Activated T-helper 1 cell treated with anti-CD3 and anti-CD28 coated beads, Interleukin-12 subunit alpha, Interleukin-12 subunit beta, Interleukin-2, Interleukin-4 antibody, amounts not matched to agents 30 ng/mL and 10 ng/mL and 1 ng/mL, durations not matched to agents 14 hours and 24 hours and 36 hours (primary cell): ENCODE results near the gene OR1N2. TPM values are rescaled to one million over a fixed set of nuclear protein-coding genes. Genes with fewer than 3 reads are reported as not detected.
"Not testable (repeated sequence)": the region's sequence is repeated elsewhere in the genome, so short reads cannot be mapped to it uniquely, and the experiment has no call there.

Experiments
- DNase-seq: peaks from one replicate; pipeline ENCODE4 v3.0.0; 2021; ENCODE audit warnings: low spot score
- H3K27ac Mint-ChIP-seq: one replicate; pipeline ENCODE4 v1.8.0; 2021; ENCODE audit warnings: mild to moderate bottlenecking, mixed read lengths
- H3K27me3 Mint-ChIP-seq: one replicate; pipeline ENCODE4 v1.8.0; 2022; ENCODE audit warnings: mild to moderate bottlenecking, moderate library complexity, mixed read lengths; ENCODE audit not compliant: insufficient read depth
- H3K36me3 Mint-ChIP-seq: one replicate; pipeline ENCODE4 v1.8.0; 2021; ENCODE audit warnings: low read depth, mixed read lengths
- H3K4me1 Mint-ChIP-seq: one replicate; pipeline ENCODE4 v1.8.0; 2021; ENCODE audit warnings: low read depth, mixed read lengths
- H3K4me3 Mint-ChIP-seq: one replicate; pipeline ENCODE4 v1.8.0; 2021; ENCODE audit warnings: mild to moderate bottlenecking, moderate library complexity, mixed read lengths
- H3K9me3 Mint-ChIP-seq: one replicate; pipeline ENCODE4 v1.8.0; 2021; ENCODE audit warnings: mixed read lengths
- intact Hi-C: fragments of 100-400 bp; cut with micrococcal nuclease; formaldehyde crosslinking; loops from one replicate; pipeline ENCODE4 v1.15.1; 2024
- total RNA-seq: library from RNA; stranded (reverse); gene quantifications from 2 replicates; pipeline ENCODE4 v1.2.3, GENCODE V29; 2022

Gene OR1N2
- total RNA-seq, 1 donor from 2014 or later = not detected

DNA sequence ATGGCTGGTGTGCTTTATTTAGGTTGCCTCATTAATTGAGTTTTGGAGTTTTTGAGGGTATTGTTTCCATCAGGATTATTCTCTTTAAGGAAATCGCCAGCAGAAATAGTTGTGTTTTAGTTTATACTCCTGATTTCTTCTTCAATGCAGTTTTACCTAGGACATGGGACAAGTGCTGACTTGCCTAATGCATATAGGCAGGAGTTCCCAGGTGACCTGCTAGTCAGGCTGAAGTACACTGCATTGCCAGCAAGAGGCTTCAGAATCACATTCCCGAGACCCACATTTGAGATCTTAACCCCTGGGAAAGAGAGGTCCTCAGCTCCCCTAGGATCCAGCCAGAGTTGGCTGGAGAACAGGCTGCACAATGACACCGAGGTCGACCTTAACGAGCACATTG lies 1.5 kb upstream of the OR1N2 start:
- DNase-seq = no peak

DNA sequence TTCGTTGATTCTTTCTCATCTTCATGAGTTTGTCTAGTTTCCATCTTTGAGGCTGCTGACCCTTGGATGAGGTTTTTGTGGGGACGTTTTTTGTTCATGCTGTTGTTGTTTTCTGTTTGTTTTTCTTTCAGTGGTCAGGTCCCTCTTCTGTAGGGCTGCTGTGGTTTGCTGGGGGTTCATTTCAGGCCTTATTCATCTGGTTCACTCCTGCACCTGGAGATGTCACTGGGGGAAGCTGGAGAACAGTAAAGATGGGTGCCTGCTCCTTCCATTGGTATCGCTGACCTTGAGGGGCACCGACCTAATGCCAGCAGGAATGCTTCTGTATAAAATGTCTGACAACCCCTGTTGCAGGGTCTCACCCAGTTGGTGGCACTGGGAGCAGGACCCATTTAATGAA lies 8.5 kb downstream of the OR1N2 start:
- H3K27me3 Mint-ChIP-seq = peaks cover 5% of the 10 kb centered on the region
- H3K4me1 Mint-ChIP-seq = peaks cover 5% of the 10 kb centered on the region
- H3K27ac Mint-ChIP-seq = no peak overlapping the region
- H3K4me3 Mint-ChIP-seq = no peak overlapping the region
- intact Hi-C loops = no loop called here
- H3K36me3 Mint-ChIP-seq = no peaks in the 10 kb centered on the region
- H3K9me3 Mint-ChIP-seq = peaks cover 13% of the 10 kb centered on the region
- no peak for DNase-seq

More for the DNA sequence above, 1.5 kb upstream of the OR1N2 start:
- no peaks in the 10 kb centered on the region for H3K36me3 Mint-ChIP-seq
- H3K27me3 Mint-ChIP-seq = peaks cover 6% of the 10 kb centered on the region
- H3K27ac Mint-ChIP-seq = no peak overlapping the region
- H3K9me3 Mint-ChIP-seq = no peaks in the 10 kb centered on the region
- intact Hi-C loops = no loop called here
- no peaks in the 10 kb centered on the region for H3K4me1 Mint-ChIP-seq
- no peak overlapping the region for H3K4me3 Mint-ChIP-seq

GRCh38 chr9:122562134-122562760 lies 9.3 kb downstream of the OR1N2 start:
- Mint-ChIP-seq H3K27ac (peak overlapping the region; percentile 16), H3K27me3 (peaks cover 5% of the 10 kb centered on the region), H3K4me3 (no peak overlapping the region), H3K36me3 (no peaks in the 10 kb centered on the region), H3K9me3 (peaks cover 13% of the 10 kb centered on the region), H3K4me1 (peaks cover 5% of the 10 kb centered on the region)
- DNase-seq = no peak
- intact Hi-C loops = no loop called here

DNA sequence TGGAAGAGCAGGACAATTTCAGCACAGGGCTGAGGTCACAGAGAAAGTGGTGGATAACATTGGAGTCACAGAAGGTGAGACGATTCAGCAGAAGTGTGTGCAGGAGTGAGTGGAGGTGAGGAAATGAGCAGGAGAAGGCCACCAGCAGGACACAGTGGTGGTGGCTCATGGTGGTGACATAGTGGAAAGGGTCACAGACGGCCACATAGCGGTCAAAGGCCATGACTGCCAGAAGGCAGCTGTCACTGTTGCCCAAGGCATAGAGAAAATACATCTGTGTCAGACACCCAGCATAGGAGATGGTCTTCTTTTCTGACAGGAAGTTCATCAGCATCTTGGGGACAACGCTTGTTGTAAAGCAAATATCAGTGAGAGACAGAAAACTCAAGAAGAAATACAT lies 15.0 kb downstream of the OR1N2 start:
- Mint-ChIP-seq H3K27ac (no peak overlapping the region), H3K36me3 (no peaks in the 10 kb centered on the region), H3K9me3 (peaks cover under 1% of the 10 kb centered on the region), H3K27me3 (no peaks in the 10 kb centered on the region), H3K4me1 (no peaks in the 10 kb centered on the region), H3K4me3 (no peak overlapping the region)
- DNase-seq = no peak
- intact Hi-C loops = no loop called here

DNA sequence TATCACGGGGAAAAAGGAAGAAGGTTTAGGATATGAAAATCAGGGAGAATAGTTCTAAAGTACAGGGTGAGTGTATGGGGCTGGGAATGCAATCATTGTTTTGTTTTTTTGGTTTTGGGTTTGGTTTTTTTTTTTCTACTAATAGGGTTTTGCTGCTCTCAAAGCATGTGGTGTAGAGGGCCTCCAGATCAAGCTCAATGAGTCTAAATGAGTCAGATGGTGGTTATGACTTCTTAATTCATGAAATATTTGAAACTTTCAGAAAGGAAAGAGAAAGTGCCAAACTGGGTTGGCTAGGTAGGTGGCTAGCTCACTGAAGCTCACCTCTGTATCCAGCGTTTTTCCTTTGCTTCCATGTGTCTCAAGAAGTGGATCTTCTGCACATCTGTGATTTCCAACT lies 19.5 kb downstream of the OR1N2 start:
- Mint-ChIP-seq H3K36me3 (no peaks in the 10 kb centered on the region), H3K27ac (no peak overlapping the region), H3K27me3 (peaks cover 2% of the 10 kb centered on the region), H3K4me3 (no peak overlapping the region), H3K4me1 (no peaks in the 10 kb centered on the region), H3K9me3 (no peaks in the 10 kb centered on the region)
- no peak for DNase-seq
- intact Hi-C loops = no loop called here

- intact Hi-C loops = no loop called here
- Mint-ChIP-seq H3K4me1 (no peaks in the 10 kb centered on the region), H3K36me3 (no peaks in the 10 kb centered on the region), H3K27me3 (peaks cover 7% of the 10 kb centered on the region), H3K4me3 (no peak overlapping the region), H3K9me3 (no peaks in the 10 kb centered on the region), H3K27ac (no peak overlapping the region)
- DNase-seq = no peak
Observed at GRCh38 chr9:122579874-122580273, 27.0 kb downstream of the OR1N2 start.

- intact Hi-C loops = no loop called here
- Mint-ChIP-seq H3K27ac (no peak overlapping the region), H3K4me1 (no peaks in the 10 kb centered on the region), H3K9me3 (no peaks in the 10 kb centered on the region), H3K27me3 (peaks cover 6% of the 10 kb centered on the region), H3K36me3 (no peaks in the 10 kb centered on the region), H3K4me3 (no peak overlapping the region)
- no peak for DNase-seq
Observed at GRCh38 chr9:122580360-122580759, 27.4 kb downstream of the OR1N2 start.

DNA sequence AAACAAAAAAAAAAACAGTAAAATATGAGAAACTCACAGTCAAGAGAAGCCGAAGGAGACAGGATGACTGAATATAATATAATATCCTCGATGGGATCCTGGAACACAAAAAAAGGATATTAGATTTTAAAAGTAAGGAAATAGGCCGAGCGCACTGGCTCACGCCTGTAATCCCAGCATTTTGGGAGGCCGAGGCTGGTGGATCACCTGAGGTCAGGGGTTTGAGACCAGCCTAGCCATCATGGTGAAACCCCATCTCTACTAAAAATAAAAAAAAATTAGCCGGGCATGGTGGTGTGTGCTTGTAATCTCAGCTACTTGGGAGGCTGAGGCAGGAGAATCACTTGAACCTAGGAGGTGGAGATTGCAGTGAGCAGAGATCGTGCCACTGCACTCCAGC lies 30.4 kb downstream of the OR1N2 start, which contains the start of gene OR1L8:
Gene OR1L8, minus strand, starts transcription at position 101 of the 400 bp plus-strand sequence. CDS start 14,907 bp downstream, outside the sequence.
- H3K27me3 Mint-ChIP-seq = peaks cover 11% of the 10 kb centered on the region
- H3K36me3 Mint-ChIP-seq, H3K27ac Mint-ChIP-seq, H3K4me3 Mint-ChIP-seq, DNase-seq, H3K9me3 Mint-ChIP-seq, intact Hi-C loops, H3K4me1 Mint-ChIP-seq: not testable (repeated sequence)

Other genes starting within 250 kb of the OR1N2 start
- gene PTGS1, start 182.1 kb upstream of the OR1N2 start, total RNA-seq = 0.54 and 0.61 TPM in 2 replicates
- not detected in 2 replicates for gene OR1J1, start 75.2 kb upstream of the OR1N2 start, total RNA-seq
- gene OR1J2, start 42.3 kb upstream of the OR1N2 start, total RNA-seq = not detected in 2 replicates
- not detected in 2 replicates for gene OR1J4, start 34.0 kb upstream of the OR1N2 start, total RNA-seq
- gene OR1N1, start 25.8 kb upstream of the OR1N2 start, total RNA-seq = not detected in 2 replicates
- not detected in 2 replicates for gene OR1L8, start 30.3 kb downstream of the OR1N2 start, total RNA-seq
- not detected in 2 replicates for gene OR1Q1, start 61.6 kb downstream of the OR1N2 start, total RNA-seq
- not detected in 2 replicates for gene OR1B1, start 104.5 kb downstream of the OR1N2 start, total RNA-seq
- not detected in 2 replicates for gene OR1L1, start 108.6 kb downstream of the OR1N2 start, total RNA-seq
- not detected in 2 replicates for gene OR1L3, start 122.0 kb downstream of the OR1N2 start, total RNA-seq
- not detected in 2 replicates for gene OR1L4, start 170.9 kb downstream of the OR1N2 start, total RNA-seq
- gene OR1L6, start 189.2 kb downstream of the OR1N2 start, total RNA-seq = not detected in 2 replicates
- gene OR5C1, start 235.8 kb downstream of the OR1N2 start, total RNA-seq = not detected in 2 replicates
- gene OR1K1, start 247.0 kb downstream of the OR1N2 start, total RNA-seq = not detected in 2 replicates